ENCODE results near the gene LRBA. TPM values are rescaled to one million over a fixed set of nuclear protein-coding genes. Genes with fewer than 3 reads are reported as not detected.
"Not testable (repeated sequence)": the region's sequence is repeated elsewhere in the genome, so short reads cannot be mapped to it uniquely, and the experiment has no call there.

The LRBA gene
- total RNA-seq, 3 donors from 2014 or later: 26.9 to 138 (median 93.7) TPM

GRCh38 chr4:150561143-150561737, 453.8 kb downstream of the LRBA start:
- TF ChIP-seq POLR2AphosphoS5 (IDR thresholded peaks at IDR 0.05): no peak
- TF ChIP-seq, protein P1, sequence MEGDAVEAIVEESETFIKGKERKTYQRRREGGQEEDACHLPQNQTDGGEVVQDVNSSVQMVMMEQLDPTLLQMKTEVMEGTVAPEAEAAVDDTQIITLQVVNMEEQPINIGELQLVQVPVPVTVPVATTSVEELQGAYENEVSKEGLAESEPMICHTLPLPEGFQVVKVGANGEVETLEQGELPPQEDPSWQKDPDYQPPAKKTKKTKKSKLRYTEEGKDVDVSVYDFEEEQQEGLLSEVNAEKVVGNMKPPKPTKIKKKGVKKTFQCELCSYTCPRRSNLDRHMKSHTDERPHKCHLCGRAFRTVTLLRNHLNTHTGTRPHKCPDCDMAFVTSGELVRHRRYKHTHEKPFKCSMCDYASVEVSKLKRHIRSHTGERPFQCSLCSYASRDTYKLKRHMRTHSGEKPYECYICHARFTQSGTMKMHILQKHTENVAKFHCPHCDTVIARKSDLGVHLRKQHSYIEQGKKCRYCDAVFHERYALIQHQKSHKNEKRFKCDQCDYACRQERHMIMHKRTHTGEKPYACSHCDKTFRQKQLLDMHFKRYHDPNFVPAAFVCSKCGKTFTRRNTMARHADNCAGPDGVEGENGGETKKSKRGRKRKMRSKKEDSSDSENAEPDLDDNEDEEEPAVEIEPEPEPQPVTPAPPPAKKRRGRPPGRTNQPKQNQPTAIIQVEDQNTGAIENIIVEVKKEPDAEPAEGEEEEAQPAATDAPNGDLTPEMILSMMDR (IDR thresholded peaks at IDR 0.05): no peak
- no peak for TF ChIP-seq POLR2A (IDR thresholded peaks at IDR 0.05)
- Histone ChIP-seq H3K27me3 (no peaks in the 10 kb centered on the region), H3K4me3 (no peak overlapping the region), H3K36me3 (no peaks in the 10 kb centered on the region), H3K9me3 (peaks cover 0 to 4% of the 10 kb centered on the region in 2 donors), H3K27ac (no peak overlapping the region), H3K4me1 (no peaks in the 10 kb centered on the region)
- no peak for DNase-seq (ENCODE audit: low spot score in 2 of 2)
- intact Hi-C loops (cut with DNase I; ENCODE audit: low total_unique reads): no loop called here

GRCh38 chr4:150557811-150558210, 457.3 kb downstream of the LRBA start:
- H3K4me3 ChIP-seq: not testable (repeated sequence)

DNA sequence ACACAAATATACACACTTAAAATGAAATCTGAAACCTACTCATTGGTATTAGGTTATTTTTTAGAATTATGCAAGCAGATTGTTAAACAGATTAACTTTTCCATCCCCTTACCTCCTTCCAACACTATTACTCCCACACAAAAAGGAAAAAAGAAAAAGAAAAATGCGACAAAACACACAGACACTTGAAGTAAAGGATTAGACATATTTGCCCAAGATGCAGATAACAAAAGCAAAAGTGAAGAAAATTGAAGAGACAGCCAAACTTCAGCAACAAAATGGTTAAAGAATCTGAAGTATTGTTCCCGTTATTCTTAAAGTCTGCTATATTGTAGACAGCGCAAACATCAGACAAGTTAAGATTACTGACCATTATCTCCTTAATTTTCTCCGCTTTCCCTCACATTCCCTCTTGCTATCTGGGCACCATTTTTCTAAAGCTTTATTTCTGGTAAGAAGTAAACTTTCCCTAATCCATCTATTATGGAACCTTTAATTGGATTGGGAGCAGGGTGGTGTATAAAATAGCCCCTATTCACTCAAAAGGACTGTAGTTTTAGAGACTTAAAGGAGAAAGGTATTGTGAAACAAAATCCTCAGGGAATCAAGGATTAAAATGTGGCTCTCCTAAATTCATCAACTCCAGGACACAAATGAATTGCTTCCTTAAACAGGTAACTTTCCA, 467.8 kb downstream of the LRBA start:
- Histone ChIP-seq H3K4me3 (no peak overlapping the region), H3K4me1 (no peaks in the 10 kb centered on the region), H3K27me3 (no peaks in the 10 kb centered on the region), H3K9me3 (no peaks in the 10 kb centered on the region), H3K27ac (no peak overlapping the region), H3K36me3 (no peaks in the 10 kb centered on the region)
- intact Hi-C loops (cut with DNase I; ENCODE audit: low total_unique reads): no loop called here
- TF ChIP-seq, protein P1 (IDR thresholded peaks at IDR 0.05): no peak
- TF ChIP-seq POLR2AphosphoS5 (IDR thresholded peaks at IDR 0.05): no peak
- no peak for TF ChIP-seq POLR2A (IDR thresholded peaks at IDR 0.05)
- DNase-seq (ENCODE audit: low spot score in 2 of 2): no peak

More at GRCh38 chr4:150557811-150558210, 457.3 kb downstream of the LRBA start:
- intact Hi-C loops (cut with DNase I; ENCODE audit: low total_unique reads); H3K27me3 ChIP-seq; H3K4me1 ChIP-seq; H3K36me3 ChIP-seq; DNase-seq (ENCODE audit: low spot score in 2 of 2); H3K27ac ChIP-seq; H3K9me3 ChIP-seq: not testable (repeated sequence)

- H3K27ac ChIP-seq: no peak overlapping the region
- no peaks in the 10 kb centered on the region for H3K36me3 ChIP-seq
- no peaks in the 10 kb centered on the region for H3K4me1 ChIP-seq
- no peaks in the 10 kb centered on the region for H3K9me3 ChIP-seq
- DNase-seq (ENCODE audit: low spot score in 2 of 2): no peak
- intact Hi-C loops (cut with DNase I; ENCODE audit: low total_unique reads): no loop called here
- H3K4me3 ChIP-seq: no peak overlapping the region
- H3K27me3 ChIP-seq: no peaks in the 10 kb centered on the region
- TF ChIP-seq POLR2A (IDR thresholded peaks at IDR 0.05) (no peak), POLR2AphosphoS5 (IDR thresholded peaks at IDR 0.05) (no peak)
- TF ChIP-seq, protein P1 (IDR thresholded peaks at IDR 0.05): no peak
These were observed 468.8 kb downstream of the LRBA start for GRCh38 chr4:150546286-150546685.

DNA sequence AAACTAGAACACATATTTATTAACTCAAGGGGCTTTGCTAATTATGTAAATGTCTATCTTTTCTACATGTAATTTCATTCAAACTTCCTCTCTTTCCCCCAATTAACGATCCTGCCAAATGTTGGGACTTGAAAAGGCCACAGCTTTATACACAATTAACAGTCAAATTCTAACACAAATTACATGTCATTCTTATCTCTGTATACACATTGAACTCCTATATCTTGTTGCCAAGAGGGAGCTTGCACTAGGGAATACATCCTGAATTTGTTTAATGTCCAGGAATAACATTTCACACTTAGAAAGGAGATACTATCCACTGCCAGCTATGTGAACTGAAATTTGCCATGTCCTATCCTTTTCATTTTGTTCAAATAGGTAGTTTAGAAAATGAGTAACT, 472.0 kb downstream of the LRBA start:
- no peaks in the 10 kb centered on the region for H3K36me3 ChIP-seq
- TF ChIP-seq POLR2AphosphoS5 (IDR thresholded peaks at IDR 0.05): no peak
- TF ChIP-seq POLR2A (IDR thresholded peaks at IDR 0.05): no peak
- TF ChIP-seq, protein P1 (IDR thresholded peaks at IDR 0.05): no peak
- DNase-seq (ENCODE audit: low spot score in 2 of 2): no peak
- H3K4me3 ChIP-seq: no peak overlapping the region
- H3K9me3 ChIP-seq: no peaks in the 10 kb centered on the region
- intact Hi-C loops (cut with DNase I; ENCODE audit: low total_unique reads): no loop called here
- H3K4me1 ChIP-seq: no peaks in the 10 kb centered on the region
- H3K27ac ChIP-seq: no peak overlapping the region
- H3K27me3 ChIP-seq: no peaks in the 10 kb centered on the region

Data from breast epithelium (tissue), 4 donors.